GM21737 (cell line): ENCODE measurements around the gene CDH13.

Source experiments
- ATAC-seq: cut with Tn5 transposase; IDR thresholded peaks from one replicate; pipeline ENCODE4 v1.9.1; 2021; ENCODE audit warnings: mild to moderate bottlenecking, moderate library complexity; ENCODE audit not compliant: unreplicated experiment

CDH13 gene

GRCh38 chr16:83623892-83624291 lies 997.1 kb downstream of the CDH13 start:
- ATAC-seq, result no peak

GRCh38 chr16:83624429-83625120 lies 997.8 kb downstream of the CDH13 start:
- ATAC-seq, result no peak

GRCh38 chr16:83626204-83626603 lies 999.4 kb downstream of the CDH13 start:
- ATAC-seq, result no peak

GRCh38 chr16:83626676-83627075 lies 999.9 kb downstream of the CDH13 start:
- ATAC-seq, result no peak

GRCh38 chr16:83627996-83628395 lies 1001.2 kb downstream of the CDH13 start:
- no peak for ATAC-seq

- no peak for ATAC-seq
Measured at GRCh38 chr16:83629426-83629825, 1002.7 kb downstream of the CDH13 start.

- ATAC-seq, result no peak
Measured at GRCh38 chr16:83629836-83630235, 1003.1 kb downstream of the CDH13 start.

- no peak for ATAC-seq
Measured at GRCh38 chr16:83630979-83631378, 1004.2 kb downstream of the CDH13 start.

GRCh38 chr16:83633286-83633685 lies 1006.5 kb downstream of the CDH13 start:
- no peak for ATAC-seq

GRCh38 chr16:83648347-83648746 lies 1021.6 kb downstream of the CDH13 start:
- no peak for ATAC-seq

GRCh38 chr16:83651871-83652270 lies 1025.1 kb downstream of the CDH13 start:
- ATAC-seq, result no peak

GRCh38 chr16:83652943-83653342 lies 1026.2 kb downstream of the CDH13 start:
- ATAC-seq, result no peak

- no peak for ATAC-seq
Measured at GRCh38 chr16:83653785-83654184, 1027.0 kb downstream of the CDH13 start.

- ATAC-seq, result no peak
Measured at GRCh38 chr16:83660282-83660681, 1033.5 kb downstream of the CDH13 start.

GRCh38 chr16:83661656-83662055 lies 1034.9 kb downstream of the CDH13 start:
- ATAC-seq, result no peak

GRCh38 chr16:83666449-83666848 lies 1039.7 kb downstream of the CDH13 start:
- ATAC-seq, result no peak

GRCh38 chr16:83669456-83669855 lies 1042.7 kb downstream of the CDH13 start:
- no peak for ATAC-seq

GRCh38 chr16:83674931-83675535 lies 1048.3 kb downstream of the CDH13 start:
- ATAC-seq, result no peak

GRCh38 chr16:83676086-83676485 lies 1049.3 kb downstream of the CDH13 start:
- no peak for ATAC-seq

- no peak for ATAC-seq
Measured at GRCh38 chr16:83680980-83681379, 1054.2 kb downstream of the CDH13 start.

- ATAC-seq, result no peak
Measured at GRCh38 chr16:83681381-83681956, 1054.7 kb downstream of the CDH13 start.

GRCh38 chr16:83682116-83682867 lies 1055.5 kb downstream of the CDH13 start:
- ATAC-seq, result no peak
